IMR-90 (cell line): Measurements from ENCODE around the gene TSPAN4.

ENCODE experiments used
- BHLHE40 ChIP-seq: fragments of 150-350 bp; IDR thresholded peaks from 2 replicates; pipeline ENCODE4 v1.6.1; 2016; ENCODE audit warnings: mild to moderate bottlenecking, low read depth, low read length
- CHD1 ChIP-seq: IDR thresholded peaks from 2 replicates; pipeline ENCODE4 v1.6.1; 2012; ENCODE audit warnings: low read depth, low read length, improper control_type of control experiment
- POLR2A ChIP-seq: IDR thresholded peaks from 2 replicates; pipeline ENCODE4 v1.6.1; 2012; ENCODE audit warnings: mild to moderate bottlenecking, low read depth, low read length
- RAD21 ChIP-seq: IDR thresholded peaks from 2 replicates; pipeline ENCODE4 v1.6.1; 2012; ENCODE audit warnings: low read length, improper control_type of control experiment
- SMC3 ChIP-seq: fragments of 150-350 bp; IDR thresholded peaks from 2 replicates; pipeline ENCODE4 v1.6.1; 2016; ENCODE audit warnings: low read depth, mild to moderate bottlenecking, antibody characterized with exemption, low read length, moderate library complexity
- TF ChIP-seq, protein P1 (sequence below): conservative IDR thresholded peaks from 2 replicates; pipeline ENCODE4 v1.5.1; 2012; ENCODE audit warnings: mild to moderate bottlenecking, low read depth, low read length, improper control_type of control experiment
- TF ChIP-seq, protein P2 (sequence below): fragments of 150-350 bp; IDR thresholded peaks from 2 replicates; pipeline ENCODE4 v1.6.1; 2016; ENCODE audit warnings: low read depth, mild to moderate bottlenecking, low read length, moderate library complexity, borderline replicate concordance

DNA sequence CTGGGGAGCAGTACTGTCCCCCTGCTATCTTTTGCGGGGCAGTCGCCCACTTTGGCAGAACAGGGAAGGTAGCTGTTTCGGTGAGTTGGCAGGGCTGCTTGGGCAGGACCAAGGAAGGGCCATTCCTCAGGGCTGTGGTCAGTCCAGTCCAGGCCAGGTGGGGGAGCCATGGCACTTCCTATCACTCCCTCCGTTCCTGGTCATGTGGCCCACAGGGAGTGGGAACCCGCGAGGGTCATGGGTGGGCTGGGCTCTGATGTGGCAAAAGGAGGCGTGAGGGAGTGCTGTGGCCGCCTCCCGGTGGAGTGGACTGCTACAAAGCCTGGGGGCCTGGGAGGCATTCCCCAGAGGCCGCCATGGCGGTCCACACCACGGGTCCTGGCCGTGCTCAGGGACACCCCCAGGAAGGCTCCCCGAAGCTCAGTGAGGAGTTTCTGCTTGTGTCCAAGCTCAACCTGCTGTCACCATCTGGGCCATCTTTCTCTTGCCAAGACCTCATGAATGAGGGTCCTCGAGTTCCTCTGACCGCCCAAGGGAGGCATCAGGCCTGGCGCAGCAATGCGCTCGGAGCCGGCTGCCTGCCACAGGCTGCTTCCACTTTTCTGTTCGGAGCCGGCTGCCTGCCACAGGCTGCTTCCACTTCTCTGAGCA lies 56.0 kb downstream of the TSPAN4 start:
- TF ChIP-seq CHD1 (no peak), POLR2A (no peak), BHLHE40 (no peak), RAD21 (peak; percentile 39; the same call in 1 of the 2 replicates), SMC3 (no peak)
- TF ChIP-seq, protein P1, sequence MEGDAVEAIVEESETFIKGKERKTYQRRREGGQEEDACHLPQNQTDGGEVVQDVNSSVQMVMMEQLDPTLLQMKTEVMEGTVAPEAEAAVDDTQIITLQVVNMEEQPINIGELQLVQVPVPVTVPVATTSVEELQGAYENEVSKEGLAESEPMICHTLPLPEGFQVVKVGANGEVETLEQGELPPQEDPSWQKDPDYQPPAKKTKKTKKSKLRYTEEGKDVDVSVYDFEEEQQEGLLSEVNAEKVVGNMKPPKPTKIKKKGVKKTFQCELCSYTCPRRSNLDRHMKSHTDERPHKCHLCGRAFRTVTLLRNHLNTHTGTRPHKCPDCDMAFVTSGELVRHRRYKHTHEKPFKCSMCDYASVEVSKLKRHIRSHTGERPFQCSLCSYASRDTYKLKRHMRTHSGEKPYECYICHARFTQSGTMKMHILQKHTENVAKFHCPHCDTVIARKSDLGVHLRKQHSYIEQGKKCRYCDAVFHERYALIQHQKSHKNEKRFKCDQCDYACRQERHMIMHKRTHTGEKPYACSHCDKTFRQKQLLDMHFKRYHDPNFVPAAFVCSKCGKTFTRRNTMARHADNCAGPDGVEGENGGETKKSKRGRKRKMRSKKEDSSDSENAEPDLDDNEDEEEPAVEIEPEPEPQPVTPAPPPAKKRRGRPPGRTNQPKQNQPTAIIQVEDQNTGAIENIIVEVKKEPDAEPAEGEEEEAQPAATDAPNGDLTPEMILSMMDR: peak; percentile 22; the same call in 1 of the 2 replicates
- TF ChIP-seq, protein P2, sequence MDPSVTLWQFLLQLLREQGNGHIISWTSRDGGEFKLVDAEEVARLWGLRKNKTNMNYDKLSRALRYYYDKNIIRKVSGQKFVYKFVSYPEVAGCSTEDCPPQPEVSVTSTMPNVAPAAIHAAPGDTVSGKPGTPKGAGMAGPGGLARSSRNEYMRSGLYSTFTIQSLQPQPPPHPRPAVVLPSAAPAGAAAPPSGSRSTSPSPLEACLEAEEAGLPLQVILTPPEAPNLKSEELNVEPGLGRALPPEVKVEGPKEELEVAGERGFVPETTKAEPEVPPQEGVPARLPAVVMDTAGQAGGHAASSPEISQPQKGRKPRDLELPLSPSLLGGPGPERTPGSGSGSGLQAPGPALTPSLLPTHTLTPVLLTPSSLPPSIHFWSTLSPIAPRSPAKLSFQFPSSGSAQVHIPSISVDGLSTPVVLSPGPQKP: no peak
